Measurements from ENCODE around the gene SLC4A1. TPM values are rescaled to one million over a fixed set of nuclear protein-coding genes. Genes with fewer than 3 reads are reported as not detected.

Gene SLC4A1
- total and polyA plus RNA-seq, 2 donors (not counting 3 experiments of a cell fraction or from before 2014, with no cell fraction given) = not detected

- BruUV-seq (replicated peaks) = no TSS peak
- Histone ChIP-seq H3K79me2 (ENCODE audit: control insufficient read depth, insufficient read depth, low read length) (no peaks in the 10 kb centered on the region), H3K27me3 (ENCODE audit: control insufficient read depth in 2 of 2, insufficient read depth in 2 of 2, low read length in 2 of 2) (peaks cover 0 to 1% of the 10 kb centered on the region in 2 experiments), H3K27ac (ENCODE audit: insufficient read depth, low read depth, low read length) (no peak overlapping the region), H3K4me1 (ENCODE audit: control insufficient read depth, extremely low read depth, insufficient read depth, low read length) (no peaks in the 10 kb centered on the region), H4K20me1 (replicated peaks; ENCODE audit: control insufficient read depth, extremely low read depth, insufficient read depth, low read length) (no peaks in the 10 kb centered on the region), H3K36me3 (ENCODE audit: control insufficient read depth in 2 of 2, extremely low read depth in 1 of 2, insufficient read depth in 2 of 2, low read length in 2 of 2) (no peaks in the 10 kb centered on the region), H2AFZ (ENCODE audit: low read depth, low read length) (no peak overlapping the region), H3K9me1 (replicated peaks; ENCODE audit: control insufficient read depth, extremely low read depth, insufficient read depth, low read length) (no peaks in the 10 kb centered on the region), H3K4me2 (ENCODE audit: insufficient read depth, low read length) (no peak overlapping the region), H3K9ac (replicated peaks; ENCODE audit: extremely low read depth, insufficient read depth, low read length) (no peak overlapping the region), H3K9me3 (replicated peaks; ENCODE audit: control insufficient read depth, insufficient read depth, low read length) (no peaks in the 10 kb centered on the region), H3K4me3 (replicated peaks in 1 of 3; ENCODE audit: insufficient read depth in 1 of 3, low read depth in 1 of 3, low read length in 3 of 3) (no peak overlapping the region)
- intact Hi-C loops (cut with micrococcal nuclease) (no loop called here), dilution Hi-C loops (cut with MboI; ENCODE audit: extremely low pct_ligation_motif_present, low sequenced_read_pairs) (no loop called here)
- FAIRE-seq (no peak), DNase-seq (ENCODE audit: low read depth, low spot score) (no peak)
- POLR2A ChIA-PET = no interaction called here
- CTCF ChIA-PET = interaction anchor here (1.1 kb wide), 1 partner anchor 94 kb away, joined by 3 read pairs; the partner anchor contains the start of gene FAM171A2
- TF ChIP-seq GATA2 (IDR thresholded peaks at IDR 0.05; ENCODE audit: insufficient read depth, insufficient read length, low read depth, low read length) (no peak), POLR2AphosphoS5 (IDR thresholded peaks at IDR 0.05; ENCODE audit: insufficient read depth, low read depth, low read length) (no peak), CTCF (IDR thresholded peaks at IDR 0.05; ENCODE audit: extremely low read depth in 1 of 2, insufficient read depth in 1 of 2, low read depth in 1 of 2, low read length in 2 of 2) (no peak), FOS (IDR thresholded peaks at IDR 0.05; ENCODE audit: borderline replicate concordance, insufficient read depth, low read length) (no peak), JUN (IDR thresholded peaks at IDR 0.05; ENCODE audit: borderline replicate concordance, insufficient read depth, insufficient read length, low read depth) (no peak), MYC (IDR thresholded peaks at IDR 0.05; ENCODE audit: low read depth, low read length) (no peak), EZH2 (IDR thresholded peaks at IDR 0.05; ENCODE audit: borderline replicate concordance, low read depth, low read length, severe bottlenecking) (no peak)
These were observed 1.8 kb upstream of the SLC4A1 start for GRCh38 chr17:44269535-44270240.

Measured in endothelial cell of umbilical vein (primary cell).